Stimulated activated CD8-positive, alpha-beta memory T cell treated with anti-CD3 and anti-CD28 coated beads, Interleukin-7, amount 100 ng/mL, for 24 hours (primary cell): ENCODE measurements around the gene LCORL.
"Not testable (repeated sequence)": the region's sequence is repeated elsewhere in the genome, so short reads cannot be mapped to it uniquely, and the experiment has no call there.

Experiments used
- DNase-seq: peaks from one replicate; pipeline ENCODE4 v3.0.0-alpha.2; 2020; ENCODE audit warnings: low read depth

Gene LCORL

GRCh38 chr4:18021720-18022571 lies at the start of gene LCORL:
Gene LCORL, minus strand, starts transcription at chr4:18021755. Its CDS starts 4 bp downstream, at chr4:18021751.
- peak; percentile 77 for DNase-seq

GRCh38 chr4:18069810-18070209 lies 48.3 kb upstream of the LCORL start:
- no peak for DNase-seq

- DNase-seq: no peak
Observed at GRCh38 chr4:18067031-18067430, 45.5 kb upstream of the LCORL start.

- no peak for DNase-seq
Observed at GRCh38 chr4:18063079-18063478, 41.5 kb upstream of the LCORL start.

GRCh38 chr4:18057821-18058533 lies 36.4 kb upstream of the LCORL start:
- no peak for DNase-seq

- no peak for DNase-seq
Observed at GRCh38 chr4:18056030-18056429, 34.5 kb upstream of the LCORL start.

GRCh38 chr4:18052158-18052557 lies 30.6 kb upstream of the LCORL start:
- no peak for DNase-seq

GRCh38 chr4:18051281-18051680 lies 29.7 kb upstream of the LCORL start:
- DNase-seq: no peak

- no peak for DNase-seq
Observed at GRCh38 chr4:18050448-18050847, 28.9 kb upstream of the LCORL start.

GRCh38 chr4:18049446-18049845 lies 27.9 kb upstream of the LCORL start:
- no peak for DNase-seq

- DNase-seq: no peak
Observed at GRCh38 chr4:18042754-18043153, 21.2 kb upstream of the LCORL start.

- DNase-seq: no peak
Observed at GRCh38 chr4:18042012-18042411, 20.5 kb upstream of the LCORL start.

- no peak for DNase-seq
Observed at GRCh38 chr4:18041114-18041513, 19.6 kb upstream of the LCORL start.

GRCh38 chr4:18039113-18039512 lies 17.6 kb upstream of the LCORL start:
- DNase-seq: no peak

- DNase-seq: not testable (repeated sequence)
Observed at GRCh38 chr4:18036369-18036768, 14.8 kb upstream of the LCORL start.

GRCh38 chr4:18034099-18034498 lies 12.5 kb upstream of the LCORL start:
- no peak for DNase-seq

- no peak for DNase-seq
Observed at GRCh38 chr4:18033111-18034085, 11.8 kb upstream of the LCORL start.

- no peak for DNase-seq
Observed at GRCh38 chr4:18025288-18025687, 3.7 kb upstream of the LCORL start.

GRCh38 chr4:18022572-18023050 lies 1.1 kb upstream of the LCORL start:
- no peak for DNase-seq

- no peak for DNase-seq
Observed at GRCh38 chr4:18021470-18021719, 160 bp downstream of the LCORL start.

- DNase-seq: peak; percentile 18
Observed at GRCh38 chr4:18020671-18021469, 685 bp downstream of the LCORL start.
